ENCODE results near the gene FSIP1. TPM values are rescaled to one million over a fixed set of nuclear protein-coding genes. Genes with fewer than 3 reads are reported as not detected.
"Not testable (repeated sequence)": the region's sequence is repeated elsewhere in the genome, so short reads cannot be mapped to it uniquely, and the experiment has no call there.

Gene FSIP1
- 0.73 TPM for total RNA-seq
- long read RNA-seq = 0 reads

- intact Hi-C loops (cut with DNase I) = loop anchor here (5.0 kb wide), 2 partner anchors 255 to 325 kb away; partner anchors contain the start of genes BMF and SRP14
- ATAC-seq (peak; percentile 99), DNase-seq (ENCODE audit: missing footprints) (peak; percentile 98)
Measured at GRCh38 chr15:39782441-39783138, at the start of gene FSIP1. Gene FSIP1, minus strand, starts transcription at chr15:39782841. Its CDS starts 6,317 bp downstream, at chr15:39776524.

DNA sequence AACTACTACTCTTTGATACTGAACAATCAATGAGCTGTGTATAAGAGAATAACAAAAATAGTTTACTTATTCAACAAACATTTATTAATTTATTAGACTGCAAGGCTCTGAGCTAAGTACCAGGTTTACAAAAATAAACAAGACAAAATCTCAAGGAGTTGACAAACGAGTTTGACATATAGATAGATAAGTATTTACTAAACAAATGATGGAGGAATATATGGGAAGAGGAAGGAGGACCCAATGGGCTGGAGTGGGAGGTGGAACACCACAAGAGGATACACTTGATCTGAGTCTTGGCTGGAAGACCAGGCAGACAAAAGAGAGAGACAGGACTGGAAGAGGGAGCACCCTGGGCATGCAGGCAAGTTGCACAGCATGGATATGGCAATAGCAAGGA, 47.5 kb upstream of the FSIP1 start:
- no peak for ATAC-seq
- DNase-seq (ENCODE audit: missing footprints) = no peak
- intact Hi-C loops (cut with DNase I) = no loop called here

GRCh38 chr15:39828374-39828931, 45.8 kb upstream of the FSIP1 start:
- intact Hi-C loops (cut with DNase I) = no loop called here
- DNase-seq (ENCODE audit: missing footprints) (no peak), ATAC-seq (no peak)

DNA sequence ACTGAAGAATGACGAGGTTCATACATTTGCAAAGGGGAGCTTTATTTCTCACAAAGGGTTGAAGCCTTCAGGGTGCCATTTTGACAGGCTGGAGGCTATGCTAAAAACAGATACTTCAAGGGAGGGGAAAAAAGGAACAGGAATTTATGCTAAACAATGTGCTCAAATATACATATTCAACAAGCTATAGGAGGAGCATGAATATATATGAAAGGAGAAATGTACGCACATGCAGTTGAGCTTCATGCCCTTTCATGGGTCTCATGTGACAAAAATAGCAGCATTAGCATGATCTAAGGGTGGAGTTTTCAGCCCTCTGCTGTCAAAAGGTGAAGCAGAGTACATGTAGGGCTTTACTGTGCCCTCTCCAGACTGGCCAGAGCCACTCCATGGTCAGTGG, 44.3 kb upstream of the FSIP1 start:
- ATAC-seq (no peak), DNase-seq (ENCODE audit: missing footprints) (no peak)
- intact Hi-C loops (cut with DNase I) = no loop called here

- intact Hi-C loops (cut with DNase I) = no loop called here
- DNase-seq (ENCODE audit: missing footprints) = no peak
- no peak for ATAC-seq
Measured at GRCh38 chr15:39823634-39824033, 41.0 kb upstream of the FSIP1 start.

GRCh38 chr15:39820050-39820602, 37.5 kb upstream of the FSIP1 start:
- DNase-seq (ENCODE audit: missing footprints) = no peak
- intact Hi-C loops (cut with DNase I) = no loop called here
- ATAC-seq = no peak

GRCh38 chr15:39819533-39819932, 36.9 kb upstream of the FSIP1 start:
- intact Hi-C loops (cut with DNase I) = no loop called here
- no peak for ATAC-seq
- DNase-seq (ENCODE audit: missing footprints) = no peak

DNA sequence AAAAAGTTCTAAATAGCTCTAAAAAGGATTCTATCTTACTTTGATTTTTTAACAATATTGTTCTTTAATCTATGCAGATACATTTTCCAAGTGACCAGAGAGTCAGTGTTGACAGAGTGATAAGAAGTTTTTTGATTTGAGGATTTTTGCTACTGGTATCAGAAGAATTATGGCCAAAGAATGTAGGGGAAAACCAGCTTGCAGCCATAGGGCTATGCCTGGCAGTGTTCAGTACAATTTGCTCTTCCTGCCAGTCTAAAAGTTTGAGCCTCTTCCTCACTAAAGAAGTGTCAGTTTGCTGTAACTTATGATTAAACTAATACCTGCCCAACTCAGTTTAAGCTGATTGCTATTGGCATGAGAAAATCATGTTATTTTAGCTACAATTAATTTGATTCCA, 35.3 kb upstream of the FSIP1 start:
- intact Hi-C loops (cut with DNase I) = no loop called here
- ATAC-seq (no peak), DNase-seq (ENCODE audit: missing footprints) (no peak)

- DNase-seq (ENCODE audit: missing footprints) = no peak
- intact Hi-C loops (cut with DNase I) = no loop called here
- no peak for ATAC-seq
Measured at GRCh38 chr15:39814489-39814888, 31.8 kb upstream of the FSIP1 start.

- DNase-seq (ENCODE audit: missing footprints); ATAC-seq; intact Hi-C loops (cut with DNase I): not testable (repeated sequence)
Measured at GRCh38 chr15:39812651-39813050, 30.0 kb upstream of the FSIP1 start.

GRCh38 chr15:39808909-39809308, 26.3 kb upstream of the FSIP1 start:
- no peak for DNase-seq (ENCODE audit: missing footprints)
- ATAC-seq = no peak
- intact Hi-C loops (cut with DNase I) = no loop called here

- intact Hi-C loops (cut with DNase I) = no loop called here
- no peak for DNase-seq (ENCODE audit: missing footprints)
- no peak for ATAC-seq
Measured at GRCh38 chr15:39807791-39808190, 25.1 kb upstream of the FSIP1 start.

GRCh38 chr15:39804026-39804425, 21.4 kb upstream of the FSIP1 start:
- DNase-seq (ENCODE audit: missing footprints) (no peak), ATAC-seq (no peak)
- intact Hi-C loops (cut with DNase I) = no loop called here

DNA sequence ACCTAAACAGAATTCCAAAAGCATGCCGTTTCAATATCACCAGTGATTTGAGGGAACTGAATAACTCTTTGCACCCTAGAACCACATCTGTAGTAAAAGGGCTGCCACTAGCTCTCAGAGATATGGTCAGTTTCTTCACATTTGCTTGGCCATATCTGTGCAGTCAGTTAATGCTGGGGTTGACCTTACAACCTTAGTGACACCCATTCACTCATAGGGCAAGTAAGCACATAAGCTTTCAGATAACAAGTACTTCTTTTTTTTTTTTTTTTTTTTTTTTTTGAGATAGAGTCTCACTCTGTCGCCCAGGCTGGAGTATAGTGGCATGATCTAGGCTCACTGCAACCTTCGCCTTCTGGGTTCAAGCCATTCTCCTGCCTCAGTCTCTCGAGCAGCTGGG, 20.4 kb upstream of the FSIP1 start:
- no peak for ATAC-seq
- intact Hi-C loops (cut with DNase I) = no loop called here
- no peak for DNase-seq (ENCODE audit: missing footprints)

- DNase-seq (ENCODE audit: missing footprints) (no peak), ATAC-seq (no peak)
- intact Hi-C loops (cut with DNase I) = no loop called here
Measured at GRCh38 chr15:39801641-39802309, 19.1 kb upstream of the FSIP1 start.

DNA sequence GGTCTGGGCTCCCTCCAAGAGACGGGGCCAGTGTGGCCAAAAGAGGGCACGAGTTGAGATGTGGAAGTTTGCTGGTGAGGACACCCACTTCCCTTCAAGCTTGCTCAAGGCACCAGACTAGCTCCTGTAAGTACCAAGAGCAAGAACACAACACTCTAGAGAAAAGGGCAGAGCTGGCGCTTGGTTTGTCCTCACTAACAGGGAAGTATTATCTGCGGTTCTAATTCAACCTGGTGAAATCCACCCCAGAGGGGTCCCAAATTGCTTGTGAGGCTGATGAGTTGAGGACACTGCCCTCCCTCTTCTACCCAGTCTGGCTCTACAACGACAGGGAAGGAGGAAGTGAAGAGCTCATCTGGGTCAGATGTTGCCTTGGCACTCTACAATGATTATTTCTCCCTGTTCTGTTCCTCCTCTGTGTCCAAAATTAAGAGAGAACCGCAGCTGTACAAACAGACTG, 16.9 kb upstream of the FSIP1 start:
- intact Hi-C loops (cut with DNase I) = no loop called here
- DNase-seq (ENCODE audit: missing footprints) (no peak), ATAC-seq (peak; percentile 42)

DNA sequence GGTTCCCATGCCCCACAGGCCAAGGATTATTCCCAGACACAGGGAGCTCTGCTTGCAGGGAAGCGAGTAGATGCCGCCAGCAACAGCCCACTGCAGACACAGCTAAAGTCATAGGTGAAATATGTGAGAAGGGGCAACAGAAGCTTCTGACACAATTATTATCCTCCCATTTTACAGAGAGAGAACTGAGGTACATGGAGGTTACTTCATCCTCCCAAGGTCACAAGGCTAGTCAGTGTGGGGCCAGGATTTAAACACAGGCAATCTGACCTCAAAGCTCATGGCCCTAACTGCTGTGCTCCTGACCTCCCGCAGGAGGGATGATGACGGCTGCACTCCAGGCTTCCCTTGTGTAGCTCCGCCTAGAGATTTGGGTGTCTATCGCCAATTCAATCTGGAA, 15.7 kb upstream of the FSIP1 start:
- no peak for ATAC-seq
- DNase-seq (ENCODE audit: missing footprints) = no peak
- intact Hi-C loops (cut with DNase I) = no loop called here

DNA sequence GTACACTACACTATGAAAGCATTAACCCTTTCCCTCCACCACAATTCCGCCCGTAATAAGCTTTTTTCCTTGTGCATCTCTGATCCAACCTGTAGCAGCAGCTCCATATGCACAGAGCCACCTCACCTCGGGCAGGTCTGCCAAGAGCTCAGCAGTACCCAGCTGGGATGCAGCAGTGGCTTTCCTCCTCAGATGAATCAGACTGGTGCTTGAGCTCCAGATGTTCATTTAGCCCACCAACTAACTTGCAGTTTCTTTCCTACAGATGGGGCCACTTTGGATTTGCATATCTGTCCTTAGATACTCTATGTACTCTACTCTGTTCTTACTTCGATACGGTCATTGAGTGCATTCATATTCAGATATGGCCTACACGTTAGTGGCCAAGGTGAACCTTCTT, 14.8 kb upstream of the FSIP1 start:
- DNase-seq (ENCODE audit: missing footprints) (no peak), ATAC-seq (no peak)
- intact Hi-C loops (cut with DNase I) = no loop called here

- intact Hi-C loops (cut with DNase I) = no loop called here
- ATAC-seq (no peak), DNase-seq (ENCODE audit: missing footprints) (no peak)
Measured at GRCh38 chr15:39796601-39797000, 14.0 kb upstream of the FSIP1 start.

GRCh38 chr15:39795486-39795885, 12.8 kb upstream of the FSIP1 start:
- intact Hi-C loops (cut with DNase I) = no loop called here
- DNase-seq (ENCODE audit: missing footprints) = no peak
- no peak for ATAC-seq

All from Right ventricle myocardium inferior (tissue), 1 donor.